HepG2 (cell line): Measurements from ENCODE around the gene ADAMTS2. TPM values are rescaled to one million over a fixed set of nuclear protein-coding genes. Genes with fewer than 3 reads are reported as not detected.

Experiments
- ATAC-seq: fragments of 200-7000 bp; cut with Tn5 transposase; 3 replicates; pipeline ENCODE4 v1.9.1; 2020; ENCODE audit warnings: mild to moderate bottlenecking, moderate library complexity
- BruUV-seq: library from RNA; stranded (reverse); fragments of 400-500 nt; replicated peaks from 2 replicates; lab custom pipeline; 2021; lab: Mats Ljungman, UMichigan
- CTCF ChIA-PET: fragments of 300-600 bp; formaldehyde crosslinking; extraction: SDS; loops from one replicate; lab custom pipeline; 2021; ENCODE audit warnings: low total read pairs, inconsistent platforms, low intra/inter-chr PET ratio; lab: Yijun Ruan, JAX
- POLR2A ChIA-PET: fragments of 350-600 bp; sonication (Branson Sonifier 250); formaldehyde crosslinking; loops from one replicate; lab custom pipeline; 2020; ENCODE audit warnings: antibody characterized with exemption, inconsistent platforms; lab: Yijun Ruan, JAX
- DNase-seq: peaks from one replicate; pipeline ENCODE4 v3.0.0-alpha.2; 2015; ENCODE audit warnings: low spot score
- FAIRE-seq: peaks from 3 replicates; lab custom pipeline; 2011; peaks lifted over from hg19 to GRCh38; lab: Jason Lieb, UNC
- H2AFZ ChIP-seq: one replicate; pipeline ENCODE4 v1.6.1; 2011; ENCODE audit warnings: low read length, inconsistent platforms
- H3K27ac ChIP-seq: fragments of 300-600 bp; 3 replicates; pipeline ENCODE4 v1.8.0; 2011; ENCODE audit warnings: mixed run types, mild to moderate bottlenecking, mixed read lengths, low read length, inconsistent platforms; ENCODE audit not compliant: insufficient read depth; ENCODE audit errors: extremely low read length
- H3K27me3 ChIP-seq, 2 experiments: fragments of 200-600 bp in 1 of 2; 2 replicates in 1 of 2; 3 replicates in 1 of 2; pipeline versions ENCODE4 v1.6.0 to v1.8.0; 2011; ENCODE audit warnings: low read length in 2 of 2, mild to moderate bottlenecking in 2 of 2, moderate library complexity in 2 of 2, inconsistent platforms in 1 of 2; ENCODE audit not compliant: insufficient read depth in 2 of 2, control insufficient read depth in 1 of 2
- H3K36me3 ChIP-seq, 2 experiments: fragments of 200-600 bp in 1 of 2; replicated peaks in 1 of 2; 2 replicates in 1 of 2; 3 replicates in 1 of 2; pipeline versions ENCODE4 v1.5.1 to v1.8.0; 2011; ENCODE audit warnings: low read length in 2 of 2, inconsistent platforms in 1 of 2; ENCODE audit not compliant: insufficient read depth in 2 of 2, control insufficient read depth in 1 of 2
- H3K4me1 ChIP-seq: 2 replicates; pipeline ENCODE4 v1.5.1; 2012; ENCODE audit warnings: low read length, inconsistent platforms; ENCODE audit not compliant: insufficient read depth
- H3K4me2 ChIP-seq: 2 replicates; pipeline ENCODE4 v1.6.0; 2011; ENCODE audit warnings: low read depth, low read length, inconsistent platforms
- H3K4me3 ChIP-seq, 3 experiments: fragments of 200-600 bp in 1 of 3; sonication (generic), shearing (Covaris generic) in 1 of 3; replicated peaks in 1 of 3; 2 replicates each; pipeline ENCODE4 v1.5.1; 2011 to 2016; ENCODE audit warnings: low read length in 3 of 3, inconsistent platforms in 2 of 3, low read depth in 2 of 3, mild to moderate bottlenecking in 2 of 3, control low read depth in 1 of 3, mixed read lengths in 1 of 3; ENCODE audit not compliant: insufficient read depth in 1 of 3
- H3K79me2 ChIP-seq: one replicate; pipeline ENCODE4 v1.6.1; 2011; ENCODE audit warnings: low read length, inconsistent platforms; ENCODE audit not compliant: insufficient read depth
- H3K9ac ChIP-seq: 2 replicates; pipeline ENCODE4 v1.6.0; 2011; ENCODE audit warnings: mild to moderate bottlenecking, low read depth, low read length, inconsistent platforms; ENCODE audit not compliant: insufficient read depth
- H3K9me3 ChIP-seq: 2 replicates; pipeline ENCODE4 v1.5.1; 2012; ENCODE audit warnings: mild to moderate bottlenecking, low read length
- H4K20me1 ChIP-seq: 2 replicates; pipeline ENCODE4 v1.6.0; 2011; ENCODE audit warnings: inconsistent platforms, mild to moderate bottlenecking, low read length, moderate library complexity; ENCODE audit not compliant: insufficient read depth
- HMG20B ChIP-seq: conservative IDR thresholded peaks from 2 replicates; pipeline ENCODE4 v1.6.1; 2016; ENCODE audit warnings: missing genetic modification reagents, missing compliant biosample characterization
- KLF15 ChIP-seq: sonication (generic); formaldehyde crosslinking; IDR thresholded peaks from 2 replicates; pipeline ENCODE4 v1.8.1; 2023; ENCODE audit warnings: borderline replicate concordance, mild to moderate bottlenecking, inconsistent platforms, missing genetic modification reagents, mixed read lengths
- PAX8 ChIP-seq: sonication (generic); formaldehyde crosslinking; IDR thresholded peaks from 2 replicates; pipeline ENCODE4 v1.8.0; 2022; ENCODE audit warnings: mild to moderate bottlenecking, missing genetic modification reagents, borderline replicate concordance
- POLR2G ChIP-seq: fragments of 200-400 bp; formaldehyde crosslinking; IDR thresholded peaks from 2 replicates; pipeline ENCODE4 v1.6.1; 2018; ENCODE audit warnings: mild to moderate bottlenecking, low read depth, low read length, moderate library complexity
- SOX13 ChIP-seq, 3 experiments: fragments of 450-650 bp in 1 of 3; sonication (generic) in 1 of 3; formaldehyde crosslinking in 1 of 3; IDR thresholded peaks in 2 of 3; conservative IDR thresholded peaks in 1 of 3; 2 replicates each; pipeline versions ENCODE4 v1.5.0 to v1.6.1; 2016 to 2020; ENCODE audit warnings: antibody characterized with exemption in 1 of 3, mild to moderate bottlenecking in 1 of 3, missing compliant biosample characterization in 1 of 3, missing genetic modification reagents in 1 of 3, moderate library complexity in 1 of 3
- TEAD3 ChIP-seq: optimal IDR thresholded peaks from 2 replicates; pipeline ENCODE3; 2016; ENCODE audit warnings: borderline replicate concordance
- ZNF121 ChIP-seq: sonication (generic); formaldehyde crosslinking; IDR thresholded peaks from 2 replicates; pipeline ENCODE4 v1.5.0; 2020; ENCODE audit warnings: mild to moderate bottlenecking, missing genetic modification reagents
- ZNF331 ChIP-seq: sonication (generic); formaldehyde crosslinking; IDR thresholded peaks from 2 replicates; pipeline ENCODE4 v1.4.0; 2020; ENCODE audit warnings: missing genetic modification reagents
- ZNF629 ChIP-seq: sonication (generic); formaldehyde crosslinking; conservative IDR thresholded peaks from 2 replicates; pipeline ENCODE4 v1.5.0; 2020; ENCODE audit warnings: missing genetic modification reagents
- ZNF761 ChIP-seq: sonication (generic); formaldehyde crosslinking; conservative IDR thresholded peaks from 2 replicates; pipeline ENCODE4 v1.4.0; 2020; ENCODE audit warnings: mild to moderate bottlenecking, missing genetic modification reagents
- WGBS: methylation state at CpG from one replicate; pipeline ENCODE4 v1.1.6; 2017; ENCODE audit warnings: low lambda C conversion rate; 5-methylcytosine and 5-hydroxymethylcytosine counted together
- in situ Hi-C: cut with HindIII; loops from 2 replicates; pipeline ENCODE4 v1.10.0; 2017; ENCODE audit warnings: low pct_unique_long_range_greater_than_20kb; ENCODE audit not compliant: extremely low pct_ligation_motif_present
- intact Hi-C: fragments of 100-400 bp; cut with micrococcal nuclease; formaldehyde crosslinking; loops from one replicate; pipeline ENCODE4 v1.10.0; 2022; ENCODE audit not compliant: unreplicated experiment
- polyA plus RNA-seq, 8 experiments: library from polyadenylated mRNA; depleted of rRNA in 3 of 8; stranded (reverse) in 7 of 8; unstranded in 1 of 8; fragments of >200 nt; fragmentation: Illumina TruSeq in 4 of 8; extraction: Trizol in 4 of 8; gene quantifications; 2 replicates each; pipeline versions ENCODE4 v1.2.1 to v1.2.3, GENCODE V29; 2011 to 2016; ENCODE audit warnings: low read depth in 4 of 8, missing spikeins in 1 of 8, mixed read lengths in 1 of 8; ENCODE audit not compliant: insufficient read depth in 1 of 8
- total RNA-seq, 5 experiments: library from RNA; depleted of rRNA; stranded (reverse); fragments of >200 nt; fragmentation: Illumina TruSeq; extraction: Trizol; gene quantifications; 2 replicates each; pipeline ENCODE4 v1.2.3, GENCODE V29; 2016; ENCODE audit warnings: low read depth in 1 of 5
- TF ChIP-seq, protein P1 (sequence below): sonication (generic); formaldehyde crosslinking; IDR thresholded peaks from 2 replicates; pipeline ENCODE4 v1.4.0; 2020; ENCODE audit warnings: mild to moderate bottlenecking, missing genetic modification reagents, borderline replicate concordance

The ADAMTS2 gene
- total and polyA plus RNA-seq, 2 of the 13 experiments (the other 11 are each of a cell fraction or from before 2014, with no cell fraction given) = 0.24 to 3.5 TPM

GRCh38 chr5:179342577-179342976 lies 2.7 kb downstream of the ADAMTS2 start (continued):
- no peak for TF ChIP-seq ZNF761 (CRISPR knock-in tag)
- no peak for TF ChIP-seq KLF15 (CRISPR knock-in tag)

DNA sequence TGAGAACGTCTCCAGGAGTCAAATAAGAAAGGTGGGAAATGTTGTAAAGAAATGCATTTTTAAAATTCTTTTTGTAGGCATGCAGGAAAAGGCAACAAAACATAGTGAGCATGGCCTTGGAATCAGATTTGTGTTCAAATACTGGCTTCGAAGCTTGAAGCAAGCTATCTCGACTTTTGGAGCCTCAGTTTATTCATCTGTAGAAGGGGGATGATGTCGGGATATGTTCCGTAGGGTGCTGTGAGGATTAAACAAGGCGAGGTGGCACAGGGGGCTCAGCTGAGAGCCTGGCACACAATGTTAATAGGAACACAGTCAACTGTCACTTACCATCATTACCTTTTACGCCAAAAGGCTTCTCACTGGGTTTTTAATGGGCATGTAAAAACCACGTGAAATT lies 4.8 kb downstream of the ADAMTS2 start:
- Histone ChIP-seq H3K4me3 (no peak overlapping the region), H3K4me1 (no peaks in the 10 kb centered on the region), H4K20me1 (no peaks in the 10 kb centered on the region), H3K36me3 (no peaks in the 10 kb centered on the region), H3K9ac (no peak overlapping the region), H3K4me2 (no peak overlapping the region), H3K27ac (no peak overlapping the region), H3K27me3 (peaks cover 4 to 74% of the 10 kb centered on the region in 2 experiments; a peak in 4 of 5 replicates), H3K79me2 (no peaks in the 10 kb centered on the region), H3K9me3 (no peaks in the 10 kb centered on the region), H2AFZ (no peak overlapping the region)
- ChIA-PET POLR2A (no interaction called here), CTCF (no interaction called here)
- no peak for FAIRE-seq
- ATAC-seq = no peak
- WGBS = 39% methylated on average over 8 of the region's 8 CpGs
- TF ChIP-seq ZNF629 (CRISPR knock-in tag) (peak; percentile 63), ZNF331 (CRISPR knock-in tag) (no peak)
- BruUV-seq = no TSS peak
- in situ Hi-C loops = no loop called here
- intact Hi-C loops = no loop called here
- no peak for DNase-seq

- H3K4me3 ChIP-seq = no peak overlapping the region
- peaks cover 4 to 78% of the 10 kb centered on the region in 2 experiments; a peak in 4 of 5 replicates for H3K27me3 ChIP-seq
- no peaks in the 10 kb centered on the region for H3K4me1 ChIP-seq
- H3K4me2 ChIP-seq = no peak overlapping the region
- no peaks in the 10 kb centered on the region for H4K20me1 ChIP-seq
- H2AFZ ChIP-seq = no peak overlapping the region
- TF ChIP-seq POLR2G = no peak
- TF ChIP-seq PAX8 (CRISPR knock-in tag) = no peak
- TF ChIP-seq TEAD3 (CRISPR knock-in tag) = no peak
- no peak for TF ChIP-seq SOX13 (IDR thresholded peaks at IDR 0.05)
- TF ChIP-seq SOX13 (CRISPR knock-in tag; conservative IDR thresholded peaks at IDR 0.05 in 1 of 2, IDR thresholded peaks at IDR 0.05 in 1 of 2) = no peak
- TF ChIP-seq ZNF121 (CRISPR knock-in tag) = no peak
- TF ChIP-seq, protein P1, sequence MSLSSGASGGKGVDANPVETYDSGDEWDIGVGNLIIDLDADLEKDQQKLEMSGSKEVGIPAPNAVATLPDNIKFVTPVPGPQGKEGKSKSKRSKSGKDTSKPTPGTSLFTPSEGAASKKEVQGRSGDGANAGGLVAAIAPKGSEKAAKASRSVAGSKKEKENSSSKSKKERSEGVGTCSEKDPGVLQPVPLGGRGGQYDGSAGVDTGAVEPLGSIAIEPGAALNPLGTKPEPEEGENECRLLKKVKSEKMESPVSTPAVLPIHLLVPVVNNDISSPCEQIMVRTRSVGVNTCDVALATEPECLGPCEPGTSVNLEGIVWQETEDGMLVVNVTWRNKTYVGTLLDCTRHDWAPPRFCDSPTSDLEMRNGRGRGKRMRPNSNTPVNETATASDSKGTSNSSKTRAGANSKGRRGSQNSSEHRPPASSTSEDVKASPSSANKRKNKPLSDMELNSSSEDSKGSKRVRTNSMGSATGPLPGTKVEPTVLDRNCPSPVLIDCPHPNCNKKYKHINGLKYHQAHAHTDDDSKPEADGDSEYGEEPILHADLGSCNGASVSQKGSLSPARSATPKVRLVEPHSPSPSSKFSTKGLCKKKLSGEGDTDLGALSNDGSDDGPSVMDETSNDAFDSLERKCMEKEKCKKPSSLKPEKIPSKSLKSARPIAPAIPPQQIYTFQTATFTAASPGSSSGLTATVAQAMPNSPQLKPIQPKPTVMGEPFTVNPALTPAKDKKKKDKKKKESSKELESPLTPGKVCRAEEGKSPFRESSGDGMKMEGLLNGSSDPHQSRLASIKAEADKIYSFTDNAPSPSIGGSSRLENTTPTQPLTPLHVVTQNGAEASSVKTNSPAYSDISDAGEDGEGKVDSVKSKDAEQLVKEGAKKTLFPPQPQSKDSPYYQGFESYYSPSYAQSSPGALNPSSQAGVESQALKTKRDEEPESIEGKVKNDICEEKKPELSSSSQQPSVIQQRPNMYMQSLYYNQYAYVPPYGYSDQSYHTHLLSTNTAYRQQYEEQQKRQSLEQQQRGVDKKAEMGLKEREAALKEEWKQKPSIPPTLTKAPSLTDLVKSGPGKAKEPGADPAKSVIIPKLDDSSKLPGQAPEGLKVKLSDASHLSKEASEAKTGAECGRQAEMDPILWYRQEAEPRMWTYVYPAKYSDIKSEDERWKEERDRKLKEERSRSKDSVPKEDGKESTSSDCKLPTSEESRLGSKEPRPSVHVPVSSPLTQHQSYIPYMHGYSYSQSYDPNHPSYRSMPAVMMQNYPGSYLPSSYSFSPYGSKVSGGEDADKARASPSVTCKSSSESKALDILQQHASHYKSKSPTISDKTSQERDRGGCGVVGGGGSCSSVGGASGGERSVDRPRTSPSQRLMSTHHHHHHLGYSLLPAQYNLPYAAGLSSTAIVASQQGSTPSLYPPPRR = no peak
- TF ChIP-seq HMG20B (CRISPR knock-in tag) = no peak
- 34% methylated on average over 5 of the region's 10 CpGs for WGBS
- no peak overlapping the region for H3K9ac ChIP-seq
- no peak overlapping the region for H3K27ac ChIP-seq
- CTCF ChIA-PET = no interaction called here
- H3K9me3 ChIP-seq = no peaks in the 10 kb centered on the region
- in situ Hi-C loops = no loop called here
- no peak for ATAC-seq
- POLR2A ChIA-PET = no interaction called here
- H3K36me3 ChIP-seq = no peaks in the 10 kb centered on the region
- FAIRE-seq = no peak
- intact Hi-C loops = no loop called here
- H3K79me2 ChIP-seq = no peaks in the 10 kb centered on the region
- no TSS peak for BruUV-seq
- no peak for DNase-seq
These were observed 5.3 kb downstream of the ADAMTS2 start for GRCh38 chr5:179339996-179340395.
